GM12878 (cell line): ENCODE data around the gene PPP1R12A. TPM values are rescaled to one million over a fixed set of nuclear protein-coding genes. Genes with fewer than 3 reads are reported as not detected.

Source experiments
- ATAC-seq: fragments of 200-7000 bp; cut with Tn5 transposase; 3 replicates; pipeline ENCODE4 v1.9.1; 2020; ENCODE audit warnings: mild to moderate bottlenecking, moderate library complexity
- BruUV-seq: library from RNA; stranded (reverse); fragments of 400-500 nt; replicated peaks from 2 replicates; lab custom pipeline; 2021; lab: Mats Ljungman, UMichigan
- CTCF ChIA-PET: fragments of 300-600 bp; sonication (Branson Sonifier 250); formaldehyde crosslinking; extraction: SDS; loops from one replicate; lab custom pipeline; 2021; ENCODE audit warnings: inconsistent platforms; lab: Yijun Ruan, JAX
- POLR2A ChIA-PET: fragments of 350-600 bp; formaldehyde crosslinking; extraction: SDS; loops from one replicate; lab custom pipeline; 2021; ENCODE audit warnings: inconsistent platforms; lab: Charles Lee
- RAD21 ChIA-PET: fragments of 300-600 bp; sonication (Branson Sonifier 250); formaldehyde crosslinking; loops from one replicate; lab custom pipeline; 2023; ENCODE audit warnings: antibody characterized with exemption; ENCODE audit not compliant: unreplicated experiment; lab: Charles Lee
- SMC1A ChIA-PET: fragments of 300-600 bp; sonication (Branson Sonifier 250); formaldehyde crosslinking; loops from one replicate; lab custom pipeline; 2023; ENCODE audit not compliant: unreplicated experiment, uncharacterized antibody; lab: Charles Lee
- DNase-seq: peaks from one replicate; pipeline ENCODE4 v3.0.0-alpha.2; 2011; ENCODE audit warnings: low read depth, low spot score
- FAIRE-seq: peaks from 3 replicates; lab custom pipeline; 2011; peaks lifted over from hg19 to GRCh38; lab: Jason Lieb, UNC
- H2AFZ ChIP-seq: 2 replicates; pipeline ENCODE4 v1.6.0; 2011; ENCODE audit warnings: low read depth, low read length, control low read depth; ENCODE audit not compliant: control insufficient read depth
- H3K27ac ChIP-seq: 2 replicates; pipeline ENCODE4 v1.5.1; 2011; ENCODE audit warnings: control low read depth; ENCODE audit not compliant: control insufficient read depth, insufficient read depth
- H3K27me3 ChIP-seq, 2 experiments: replicated peaks in 1 of 2; 2 replicates each; pipeline versions ENCODE4 v1.6.0 to v1.6.1; 2011; ENCODE audit warnings: low read length in 1 of 2; ENCODE audit not compliant: control insufficient read depth in 2 of 2, insufficient read depth in 2 of 2
- H3K36me3 ChIP-seq, 2 experiments: 2 replicates each; pipeline ENCODE4 v1.5.1; 2011; ENCODE audit warnings: low read length in 1 of 2; ENCODE audit not compliant: control insufficient read depth in 2 of 2, insufficient read depth in 2 of 2
- H3K4me1 ChIP-seq: 2 replicates; pipeline ENCODE4 v1.6.1; 2011; ENCODE audit warnings: mild to moderate bottlenecking, low read length, moderate library complexity, mixed read lengths; ENCODE audit not compliant: control insufficient read depth, insufficient read depth
- H3K4me2 ChIP-seq: 2 replicates; pipeline ENCODE4 v1.6.0; 2011; ENCODE audit warnings: control low read depth; ENCODE audit not compliant: control insufficient read depth, insufficient read depth
- H3K4me3 ChIP-seq: fragments of 200-600 bp; sonication (generic); 2 replicates; pipeline ENCODE4 v1.5.1; 2016
- H3K79me2 ChIP-seq: 2 replicates; pipeline ENCODE4 v1.6.0; 2011; ENCODE audit warnings: low read length; ENCODE audit not compliant: control insufficient read depth, insufficient read depth
- H3K9ac ChIP-seq: 2 replicates; pipeline ENCODE4 v1.8.0; 2011; ENCODE audit warnings: low read length, control low read depth, mixed read lengths; ENCODE audit not compliant: control insufficient read depth, insufficient read depth
- H3K9me3 ChIP-seq: replicated peaks from 3 replicates; pipeline ENCODE4 v1.5.1; 2011; ENCODE audit warnings: mild to moderate bottlenecking, low read length; ENCODE audit not compliant: control insufficient read depth, insufficient read depth
- H4K20me1 ChIP-seq: 2 replicates; pipeline ENCODE4 v1.6.0; 2011; ENCODE audit not compliant: control insufficient read depth, insufficient read depth
- ATF7 ChIP-seq: fragments of 450-650 bp; IDR thresholded peaks from 2 replicates; pipeline ENCODE4 v1.6.1; 2016; ENCODE audit warnings: low read depth, mild to moderate bottlenecking
- CEBPB ChIP-seq, 2 experiments: fragments of 150-350 bp in 1 of 2; IDR thresholded peaks; 2 replicates each; pipeline ENCODE4 v1.6.1; 2012 to 2014; ENCODE audit warnings: low read depth in 2 of 2, low read length in 2 of 2, borderline replicate concordance in 1 of 2, inconsistent platforms in 1 of 2
- EZH2 ChIP-seq: IDR thresholded peaks from 2 replicates; pipeline ENCODE4 v1.6.1; 2012; ENCODE audit warnings: low read depth, mild to moderate bottlenecking, control low read depth, inconsistent platforms, low read length, borderline replicate concordance; ENCODE audit not compliant: control insufficient read depth
- FOS ChIP-seq: IDR thresholded peaks from 3 replicates; pipeline ENCODE4 v1.6.1; 2011; ENCODE audit warnings: borderline replicate concordance; ENCODE audit not compliant: insufficient read length; ENCODE audit errors: extremely low read depth
- RCOR1 ChIP-seq: conservative IDR thresholded peaks from 2 replicates; pipeline ENCODE4 v1.6.1; 2012; ENCODE audit warnings: low read depth, low read length, improper control_type of control experiment
- WGBS: methylation state at CpG from one replicate; pipeline ENCODE4 v1.1.6; 2016; ENCODE audit warnings: low lambda C conversion rate; ENCODE audit not compliant: insufficient replicate concordance, insufficient coverage; ENCODE audit errors: missing lambda C conversion rate; 5-methylcytosine and 5-hydroxymethylcytosine counted together
- in situ Hi-C: fragments of 300-500 bp; cut with MboI; formaldehyde crosslinking; loops from 9 replicates; pipeline ENCODE4 v1.14.3; 2018; ENCODE audit warnings: mixed read lengths
- intact Hi-C: fragments of 100-400 bp; cut with micrococcal nuclease; formaldehyde crosslinking; loops from one replicate; pipeline ENCODE4 v1.14.2; 2022; ENCODE audit not compliant: unreplicated experiment
- polyA plus RNA-seq, 11 experiments: library from polyadenylated mRNA; depleted of rRNA in 4 of 11; unstranded in 6 of 11; stranded (reverse) in 5 of 11; fragments of >200 nt; fragmentation: Nextera tagmentation in 4 of 11; fragmentation: Illumina TruSeq in 1 of 11; extraction: Ambion mirVana in 4 of 11; extraction: Trizol in 1 of 11; gene quantifications; 1 replicate in 1 of 11; 2 replicates in 10 of 11; pipeline versions ENCODE4 v1.2.1 to v1.2.3, GENCODE V29; 2011 to 2016; ENCODE audit warnings: inconsistent platforms in 2 of 11, missing spikeins in 2 of 11, low read depth in 1 of 11
- total RNA-seq, 4 experiments: library from RNA; depleted of rRNA in 3 of 4; stranded (reverse); fragments of >200 nt in 3 of 4; fragmentation: Illumina TruSeq in 1 of 4; extraction: Trizol in 1 of 4; gene quantifications; 2 replicates each; pipeline versions ENCODE4 v1.2.1 to v1.2.3, GENCODE V29; 2013 to 2021
- TF ChIP-seq, protein P1 (sequence below): fragments of 450-650 bp; IDR thresholded peaks from 2 replicates; pipeline ENCODE4 v1.6.1; 2017; ENCODE audit warnings: low read depth, mild to moderate bottlenecking, moderate library complexity
- TF ChIP-seq, protein P2 (sequence below): IDR thresholded peaks from 2 replicates; pipeline ENCODE4 v1.6.1; 2011; ENCODE audit warnings: low read depth, mild to moderate bottlenecking, low read length, moderate library complexity, borderline replicate concordance; ENCODE audit errors: extremely low read depth
- TF ChIP-seq, protein P3 (sequence below): fragments of 450-650 bp; IDR thresholded peaks from 2 replicates; pipeline ENCODE4 v1.6.1; 2018; ENCODE audit warnings: mild to moderate bottlenecking, low read depth, moderate library complexity; ENCODE audit not compliant: partially characterized antibody
- TF ChIP-seq, protein P4 (sequence below): fragments of 450-650 bp; IDR thresholded peaks from 2 replicates; pipeline ENCODE4 v1.6.1; 2017; ENCODE audit warnings: mild to moderate bottlenecking

The PPP1R12A gene
- total and polyA plus RNA-seq, 10 of the 15 experiments (the other 5 are each of a cell fraction or from before 2014, with no cell fraction given): 22.8 to 134 (median 51.4) TPM

DNA sequence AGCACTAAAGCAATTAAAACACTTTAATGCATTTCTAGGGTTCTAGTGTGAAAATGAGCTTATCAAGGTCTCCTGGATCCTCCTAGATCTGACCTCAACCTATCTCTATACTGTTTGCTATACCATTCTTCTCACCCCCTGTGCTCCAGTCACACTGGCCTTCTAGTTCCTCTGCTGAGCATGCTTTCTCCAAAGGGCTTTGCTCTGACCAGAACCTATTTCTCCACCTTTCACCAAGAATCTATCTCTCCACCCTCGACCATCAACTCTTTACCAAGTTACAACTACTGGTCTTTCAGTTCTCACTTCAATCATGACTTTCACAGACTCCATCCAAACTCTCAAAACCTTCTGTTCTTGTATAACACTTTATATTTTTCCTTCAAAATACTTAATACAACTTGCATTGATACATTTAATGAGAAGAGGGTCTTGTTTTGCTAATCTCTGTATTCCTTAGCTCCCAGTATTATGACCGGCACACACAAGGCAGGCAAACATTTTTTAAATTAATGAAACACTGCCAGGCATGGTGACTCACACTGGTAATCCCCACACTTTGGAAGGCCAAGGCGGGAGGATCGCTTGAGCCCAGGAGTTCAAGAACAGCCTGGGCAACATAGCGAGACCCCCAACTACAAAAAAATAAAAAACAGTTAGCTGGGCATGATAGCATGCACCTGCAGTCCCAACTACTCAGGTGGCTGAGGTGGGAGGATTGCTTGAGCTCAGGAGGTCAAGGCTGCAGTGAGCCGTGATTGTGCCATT is 22.8 kb downstream of the PPP1R12A start:
- BruUV-seq: no TSS peak
- Histone ChIP-seq H2AFZ (no peak overlapping the region), H3K9me3 (no peaks in the 10 kb centered on the region; the same call in 1 of the 3 replicates), H3K27me3 (no peaks in the 10 kb centered on the region), H4K20me1 (no peaks in the 10 kb centered on the region), H3K79me2 (peaks cover 84% of the 10 kb centered on the region), H3K27ac (no peak overlapping the region), H3K36me3 (no peaks in the 10 kb centered on the region; a peak in 1 of 4 replicates), H3K9ac (no peak overlapping the region), H3K4me2 (no peak overlapping the region), H3K4me1 (no peaks in the 10 kb centered on the region), H3K4me3 (no peak overlapping the region)
- DNase-seq: no peak
- SMC1A ChIA-PET: interaction anchor here (0.7 to 1.7 kb wide), 7 partner anchors 10 to 25 kb away, joined by 3 to 5 read pairs (median 4); no protein-coding TSS in a partner anchor
- POLR2A ChIA-PET: interaction anchor here (0.7 to 1.7 kb wide), 2 partner anchors 22 to 25 kb away, joined by 4 to 6 read pairs; no protein-coding TSS in a partner anchor
- CTCF ChIA-PET: interaction anchor here (0.7 to 2.5 kb wide), 6 partner anchors 9 to 275 kb away, joined by 3 to 8 read pairs (median 4); no protein-coding TSS in a partner anchor
- WGBS: 75% methylated on average over 6 of the region's 6 CpGs
- no peak for TF ChIP-seq RCOR1
- TF ChIP-seq, protein P1, sequence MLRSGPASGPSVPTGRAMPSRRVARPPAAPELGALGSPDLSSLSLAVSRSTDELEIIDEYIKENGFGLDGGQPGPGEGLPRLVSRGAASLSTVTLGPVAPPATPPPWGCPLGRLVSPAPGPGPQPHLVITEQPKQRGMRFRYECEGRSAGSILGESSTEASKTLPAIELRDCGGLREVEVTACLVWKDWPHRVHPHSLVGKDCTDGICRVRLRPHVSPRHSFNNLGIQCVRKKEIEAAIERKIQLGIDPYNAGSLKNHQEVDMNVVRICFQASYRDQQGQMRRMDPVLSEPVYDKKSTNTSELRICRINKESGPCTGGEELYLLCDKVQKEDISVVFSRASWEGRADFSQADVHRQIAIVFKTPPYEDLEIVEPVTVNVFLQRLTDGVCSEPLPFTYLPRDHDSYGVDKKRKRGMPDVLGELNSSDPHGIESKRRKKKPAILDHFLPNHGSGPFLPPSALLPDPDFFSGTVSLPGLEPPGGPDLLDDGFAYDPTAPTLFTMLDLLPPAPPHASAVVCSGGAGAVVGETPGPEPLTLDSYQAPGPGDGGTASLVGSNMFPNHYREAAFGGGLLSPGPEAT: 0 out of 2 replicates have a peak, but pooled peaks have one; percentile 20
- TF ChIP-seq ATF7: no peak
- no peak for TF ChIP-seq CEBPB (IDR thresholded peaks at IDR 0.05; ENCODE audit: borderline replicate concordance in 1 of 2, low read depth in 2 of 2, low read length in 2 of 2)
- no peak for TF ChIP-seq EZH2
- no peak for TF ChIP-seq FOS
- TF ChIP-seq, protein P2, sequence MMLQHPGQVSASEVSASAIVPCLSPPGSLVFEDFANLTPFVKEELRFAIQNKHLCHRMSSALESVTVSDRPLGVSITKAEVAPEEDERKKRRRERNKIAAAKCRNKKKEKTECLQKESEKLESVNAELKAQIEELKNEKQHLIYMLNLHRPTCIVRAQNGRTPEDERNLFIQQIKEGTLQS: no peak
- TF ChIP-seq, protein P3, sequence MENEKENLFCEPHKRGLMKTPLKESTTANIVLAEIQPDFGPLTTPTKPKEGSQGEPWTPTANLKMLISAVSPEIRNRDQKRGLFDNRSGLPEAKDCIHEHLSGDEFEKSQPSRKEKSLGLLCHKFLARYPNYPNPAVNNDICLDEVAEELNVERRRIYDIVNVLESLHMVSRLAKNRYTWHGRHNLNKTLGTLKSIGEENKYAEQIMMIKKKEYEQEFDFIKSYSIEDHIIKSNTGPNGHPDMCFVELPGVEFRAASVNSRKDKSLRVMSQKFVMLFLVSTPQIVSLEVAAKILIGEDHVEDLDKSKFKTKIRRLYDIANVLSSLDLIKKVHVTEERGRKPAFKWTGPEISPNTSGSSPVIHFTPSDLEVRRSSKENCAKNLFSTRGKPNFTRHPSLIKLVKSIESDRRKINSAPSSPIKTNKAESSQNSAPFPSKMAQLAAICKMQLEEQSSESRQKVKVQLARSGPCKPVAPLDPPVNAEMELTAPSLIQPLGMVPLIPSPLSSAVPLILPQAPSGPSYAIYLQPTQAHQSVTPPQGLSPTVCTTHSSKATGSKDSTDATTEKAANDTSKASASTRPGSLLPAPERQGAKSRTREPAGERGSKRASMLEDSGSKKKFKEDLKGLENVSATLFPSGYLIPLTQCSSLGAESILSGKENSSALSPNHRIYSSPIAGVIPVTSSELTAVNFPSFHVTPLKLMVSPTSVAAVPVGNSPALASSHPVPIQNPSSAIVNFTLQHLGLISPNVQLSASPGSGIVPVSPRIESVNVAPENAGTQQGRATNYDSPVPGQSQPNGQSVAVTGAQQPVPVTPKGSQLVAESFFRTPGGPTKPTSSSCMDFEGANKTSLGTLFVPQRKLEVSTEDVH: no peak
- TF ChIP-seq, protein P4, sequence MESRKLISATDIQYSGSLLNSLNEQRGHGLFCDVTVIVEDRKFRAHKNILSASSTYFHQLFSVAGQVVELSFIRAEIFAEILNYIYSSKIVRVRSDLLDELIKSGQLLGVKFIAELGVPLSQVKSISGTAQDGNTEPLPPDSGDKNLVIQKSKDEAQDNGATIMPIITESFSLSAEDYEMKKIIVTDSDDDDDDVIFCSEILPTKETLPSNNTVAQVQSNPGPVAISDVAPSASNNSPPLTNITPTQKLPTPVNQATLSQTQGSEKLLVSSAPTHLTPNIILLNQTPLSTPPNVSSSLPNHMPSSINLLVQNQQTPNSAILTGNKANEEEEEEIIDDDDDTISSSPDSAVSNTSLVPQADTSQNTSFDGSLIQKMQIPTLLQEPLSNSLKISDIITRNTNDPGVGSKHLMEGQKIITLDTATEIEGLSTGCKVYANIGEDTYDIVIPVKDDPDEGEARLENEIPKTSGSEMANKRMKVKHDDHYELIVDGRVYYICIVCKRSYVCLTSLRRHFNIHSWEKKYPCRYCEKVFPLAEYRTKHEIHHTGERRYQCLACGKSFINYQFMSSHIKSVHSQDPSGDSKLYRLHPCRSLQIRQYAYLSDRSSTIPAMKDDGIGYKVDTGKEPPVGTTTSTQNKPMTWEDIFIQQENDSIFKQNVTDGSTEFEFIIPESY: peak; percentile 63; the same call in 1 of the 2 replicates
- FAIRE-seq: no peak
- ATAC-seq: peak; percentile 64
- in situ Hi-C loops: no loop called here
- RAD21 ChIA-PET: interaction anchor here (1.6 to 2.1 kb wide), 2 partner anchors 22 to 24 kb away, joined by 5 read pairs; partner anchors contain the start of gene PPP1R12A
- intact Hi-C loops: no loop called here
